Tibial nerve (tissue), 4 donors: Measurements from ENCODE around the gene IQSEC1.

ENCODE experiments used
- EP300 ChIP-seq, 2 donors: sonication (generic); formaldehyde crosslinking; IDR thresholded peaks; one replicate each; pipeline ENCODE4 v1.6.1; 2017; ENCODE audit warnings: antibody characterized with exemption in 2 of 2, mild to moderate bottlenecking in 1 of 2
- POLR2A ChIP-seq, 2 donors: fragments of 450-650 bp; IDR thresholded peaks; one replicate each; pipeline ENCODE4 v1.6.1; 2017; ENCODE audit warnings: antibody characterized with exemption in 2 of 2, mild to moderate bottlenecking in 2 of 2, moderate library complexity in 2 of 2
- TF ChIP-seq, protein P1 (sequence below), 5 experiments: fragments of 200-600 bp in 3 of 5; fragments of 450-650 bp in 2 of 5; sonication (generic) in 3 of 5; IDR thresholded peaks; one replicate each; pipeline ENCODE4 v1.5.1; 2016 to 2019; ENCODE audit warnings: antibody characterized with exemption in 5 of 5, mild to moderate bottlenecking in 3 of 5, moderate library complexity in 2 of 5

- TF ChIP-seq, protein P1, sequence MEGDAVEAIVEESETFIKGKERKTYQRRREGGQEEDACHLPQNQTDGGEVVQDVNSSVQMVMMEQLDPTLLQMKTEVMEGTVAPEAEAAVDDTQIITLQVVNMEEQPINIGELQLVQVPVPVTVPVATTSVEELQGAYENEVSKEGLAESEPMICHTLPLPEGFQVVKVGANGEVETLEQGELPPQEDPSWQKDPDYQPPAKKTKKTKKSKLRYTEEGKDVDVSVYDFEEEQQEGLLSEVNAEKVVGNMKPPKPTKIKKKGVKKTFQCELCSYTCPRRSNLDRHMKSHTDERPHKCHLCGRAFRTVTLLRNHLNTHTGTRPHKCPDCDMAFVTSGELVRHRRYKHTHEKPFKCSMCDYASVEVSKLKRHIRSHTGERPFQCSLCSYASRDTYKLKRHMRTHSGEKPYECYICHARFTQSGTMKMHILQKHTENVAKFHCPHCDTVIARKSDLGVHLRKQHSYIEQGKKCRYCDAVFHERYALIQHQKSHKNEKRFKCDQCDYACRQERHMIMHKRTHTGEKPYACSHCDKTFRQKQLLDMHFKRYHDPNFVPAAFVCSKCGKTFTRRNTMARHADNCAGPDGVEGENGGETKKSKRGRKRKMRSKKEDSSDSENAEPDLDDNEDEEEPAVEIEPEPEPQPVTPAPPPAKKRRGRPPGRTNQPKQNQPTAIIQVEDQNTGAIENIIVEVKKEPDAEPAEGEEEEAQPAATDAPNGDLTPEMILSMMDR (IDR thresholded peaks at IDR 0.05): no peak
- TF ChIP-seq POLR2A (IDR thresholded peaks at IDR 0.05) (no peak), EP300 (IDR thresholded peaks at IDR 0.05) (peak; percentile 86 to 88)
Measured at GRCh38 chr3:13012221-13012691, 61.0 kb downstream of the IQSEC1 start.
